ENCODE measurements around the gene LSMEM2.
A peak's percentile ranks its signal among the peaks of the same experiment; 100 is the strongest.

LSMEM2 gene

GRCh38 chr3:50294089-50294488 lies 15.2 kb downstream of the LSMEM2 start:
- TF ChIP-seq, protein P1, sequence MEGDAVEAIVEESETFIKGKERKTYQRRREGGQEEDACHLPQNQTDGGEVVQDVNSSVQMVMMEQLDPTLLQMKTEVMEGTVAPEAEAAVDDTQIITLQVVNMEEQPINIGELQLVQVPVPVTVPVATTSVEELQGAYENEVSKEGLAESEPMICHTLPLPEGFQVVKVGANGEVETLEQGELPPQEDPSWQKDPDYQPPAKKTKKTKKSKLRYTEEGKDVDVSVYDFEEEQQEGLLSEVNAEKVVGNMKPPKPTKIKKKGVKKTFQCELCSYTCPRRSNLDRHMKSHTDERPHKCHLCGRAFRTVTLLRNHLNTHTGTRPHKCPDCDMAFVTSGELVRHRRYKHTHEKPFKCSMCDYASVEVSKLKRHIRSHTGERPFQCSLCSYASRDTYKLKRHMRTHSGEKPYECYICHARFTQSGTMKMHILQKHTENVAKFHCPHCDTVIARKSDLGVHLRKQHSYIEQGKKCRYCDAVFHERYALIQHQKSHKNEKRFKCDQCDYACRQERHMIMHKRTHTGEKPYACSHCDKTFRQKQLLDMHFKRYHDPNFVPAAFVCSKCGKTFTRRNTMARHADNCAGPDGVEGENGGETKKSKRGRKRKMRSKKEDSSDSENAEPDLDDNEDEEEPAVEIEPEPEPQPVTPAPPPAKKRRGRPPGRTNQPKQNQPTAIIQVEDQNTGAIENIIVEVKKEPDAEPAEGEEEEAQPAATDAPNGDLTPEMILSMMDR (IDR thresholded peaks at IDR 0.05; ENCODE audit: low read depth, low read length, missing control alignments), result no peak
- H3K4me3 ChIP-seq (replicated peaks; ENCODE audit: low read depth, low read length), result no peak overlapping the region
- no peak for DNase-seq (ENCODE audit: extremely low read depth, low read depth)

DNA sequence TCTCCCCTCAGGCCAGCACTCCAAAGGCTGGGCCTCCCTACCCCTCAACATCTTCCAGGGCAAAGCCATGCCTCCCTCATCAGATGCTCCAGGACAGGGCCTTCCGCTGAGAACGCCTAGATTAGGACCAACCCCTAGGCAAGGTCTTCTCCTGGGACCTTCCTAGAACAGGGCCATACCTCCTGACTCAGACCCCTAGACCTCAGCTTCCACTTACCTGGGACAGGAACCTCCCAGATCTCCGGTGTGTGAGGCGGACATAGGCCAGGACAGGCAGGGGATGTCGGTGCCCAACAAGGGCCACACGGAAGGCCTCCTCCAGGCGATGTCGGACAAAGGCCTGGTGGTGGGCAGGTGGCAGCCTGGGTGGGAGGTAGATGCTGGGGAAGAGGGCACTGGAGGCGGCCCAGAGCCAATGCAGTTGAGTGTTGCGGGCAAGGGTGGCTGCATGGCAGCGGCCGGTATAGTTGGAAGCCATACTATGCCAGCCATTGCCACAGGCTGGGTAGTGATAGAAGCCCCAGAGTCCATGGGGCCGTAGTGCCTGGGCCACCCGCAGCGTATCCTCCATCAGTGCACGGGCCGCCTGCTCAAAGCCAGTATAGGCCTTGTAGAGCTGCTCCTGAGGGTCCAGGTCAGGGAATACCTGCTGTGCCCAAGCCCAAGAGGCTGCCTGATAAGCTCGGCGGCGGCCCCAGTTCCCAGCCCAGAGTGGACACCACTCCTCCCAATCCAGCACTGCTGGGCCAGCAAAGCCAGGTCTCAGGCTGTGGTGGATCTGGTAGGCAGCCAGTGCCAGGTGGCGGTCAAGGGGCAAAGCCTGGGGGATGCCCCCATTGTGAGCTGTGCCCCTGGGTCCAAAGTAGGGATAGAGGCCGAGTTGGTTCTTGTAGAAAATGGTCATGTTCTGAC lies 15.9 kb downstream of the LSMEM2 start:
- DNase-seq (ENCODE audit: extremely low read depth, low read depth), result no peak
- TF ChIP-seq, protein P1 (IDR thresholded peaks at IDR 0.05; ENCODE audit: low read depth, low read length, missing control alignments), result no peak
- H3K4me3 ChIP-seq (replicated peaks; ENCODE audit: low read depth, low read length), result no peak overlapping the region

GRCh38 chr3:50295553-50296431 lies 16.9 kb downstream of the LSMEM2 start:
- no peak for DNase-seq (ENCODE audit: extremely low read depth, low read depth)
- TF ChIP-seq, protein P1 (IDR thresholded peaks at IDR 0.05; ENCODE audit: low read depth, low read length, missing control alignments), result no peak
- no peak overlapping the region for H3K4me3 ChIP-seq (replicated peaks; ENCODE audit: low read depth, low read length)

GRCh38 chr3:50296721-50297383 lies 18.0 kb downstream of the LSMEM2 start:
- TF ChIP-seq, protein P1 (IDR thresholded peaks at IDR 0.05; ENCODE audit: low read depth, low read length, missing control alignments), result no peak
- H3K4me3 ChIP-seq (replicated peaks; ENCODE audit: low read depth, low read length), result no peak overlapping the region
- no peak for DNase-seq (ENCODE audit: extremely low read depth, low read depth)

GRCh38 chr3:50297384-50297775 lies 18.5 kb downstream of the LSMEM2 start:
- no peak overlapping the region for H3K4me3 ChIP-seq (replicated peaks; ENCODE audit: low read depth, low read length)
- DNase-seq (ENCODE audit: extremely low read depth, low read depth), result no peak
- TF ChIP-seq, protein P1 (IDR thresholded peaks at IDR 0.05; ENCODE audit: low read depth, low read length, missing control alignments), result no peak

- no peak for DNase-seq (ENCODE audit: extremely low read depth, low read depth)
- peak overlapping the region; percentile 76 for H3K4me3 ChIP-seq (replicated peaks; ENCODE audit: low read depth, low read length)
- TF ChIP-seq, protein P1 (IDR thresholded peaks at IDR 0.05; ENCODE audit: low read depth, low read length, missing control alignments), result peak; percentile 7
These were observed 19.2 kb downstream of the LSMEM2 start for GRCh38 chr3:50297896-50298725.
